ENCODE results near the gene A4GNT. TPM values are rescaled to one million over a fixed set of nuclear protein-coding genes. Genes with fewer than 3 reads are reported as not detected.
"Not testable (repeated sequence)": the region's sequence is repeated elsewhere in the genome, so short reads cannot be mapped to it uniquely, and the experiment has no call there.

The A4GNT gene
- total RNA-seq, 1 donor from 2014 or later = not detected

- Histone ChIP-seq H3K36me3 (peaks cover 26% of the 10 kb centered on the region), H3K27ac (no peak overlapping the region), H3K27me3 (no peaks in the 10 kb centered on the region), H3K9me3 (no peaks in the 10 kb centered on the region), H3K4me3 (no peak overlapping the region), H3K4me1 (no peaks in the 10 kb centered on the region)
- no peak for TF ChIP-seq CTCF (IDR thresholded peaks at IDR 0.05)
- ATAC-seq (no peak), DNase-seq (no peak)
- intact Hi-C loops (cut with DNase I) = no loop called here
Observed at GRCh38 chr3:138092023-138092422, 40.2 kb downstream of the A4GNT start.

DNA sequence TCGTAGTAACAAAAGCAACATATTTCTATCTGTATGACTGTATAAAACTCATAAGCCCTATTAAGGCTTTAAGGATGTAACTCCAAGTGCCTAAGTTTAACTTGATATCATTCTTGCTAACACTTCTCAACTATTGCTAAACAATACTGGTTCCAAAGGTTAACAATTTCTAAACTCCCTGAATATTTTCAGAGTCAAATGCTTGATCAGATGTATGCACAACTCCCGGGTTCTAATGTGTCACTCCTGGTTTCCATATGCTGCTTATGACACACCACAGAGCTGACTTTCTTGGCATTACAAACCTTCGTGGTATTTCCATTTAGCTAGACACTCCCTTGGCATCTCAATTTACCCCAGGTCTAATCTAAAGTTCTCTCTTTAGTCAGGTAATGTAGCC is 43.1 kb downstream of the A4GNT start:
- Histone ChIP-seq H3K9me3 (no peaks in the 10 kb centered on the region), H3K27me3 (no peaks in the 10 kb centered on the region), H3K36me3 (peaks cover 24% of the 10 kb centered on the region), H3K4me1 (no peaks in the 10 kb centered on the region), H3K27ac (no peak overlapping the region), H3K4me3 (no peak overlapping the region)
- no peak for ATAC-seq
- DNase-seq = no peak
- TF ChIP-seq CTCF (IDR thresholded peaks at IDR 0.05) = no peak
- intact Hi-C loops (cut with DNase I) = no loop called here

GRCh38 chr3:138085745-138086144 is 46.4 kb downstream of the A4GNT start:
- H3K4me3 ChIP-seq; H3K4me1 ChIP-seq; DNase-seq; H3K27ac ChIP-seq; H3K9me3 ChIP-seq; intact Hi-C loops (cut with DNase I); ATAC-seq; H3K27me3 ChIP-seq: not testable (repeated sequence)
- peaks cover 30% of the 10 kb centered on the region for H3K36me3 ChIP-seq

- TF ChIP-seq CTCF (IDR thresholded peaks at IDR 0.05) = no peak
- Histone ChIP-seq H3K27ac (no peak overlapping the region), H3K36me3 (peaks cover 30% of the 10 kb centered on the region), H3K27me3 (no peaks in the 10 kb centered on the region), H3K4me3 (no peak overlapping the region), H3K9me3 (no peaks in the 10 kb centered on the region), H3K4me1 (no peaks in the 10 kb centered on the region)
- intact Hi-C loops (cut with DNase I) = no loop called here
- ATAC-seq (no peak), DNase-seq (no peak)
Observed at GRCh38 chr3:138084196-138084595, 48.0 kb downstream of the A4GNT start.

GRCh38 chr3:138082992-138083386 is 49.2 kb downstream of the A4GNT start:
- Histone ChIP-seq H3K4me3 (no peak overlapping the region), H3K27me3 (no peaks in the 10 kb centered on the region), H3K9me3 (no peaks in the 10 kb centered on the region), H3K4me1 (no peaks in the 10 kb centered on the region), H3K36me3 (peaks cover 31% of the 10 kb centered on the region), H3K27ac (no peak overlapping the region)
- no peak for DNase-seq
- peak; percentile 9 for ATAC-seq
- no peak for TF ChIP-seq CTCF (IDR thresholded peaks at IDR 0.05)
- intact Hi-C loops (cut with DNase I) = no loop called here

DNA sequence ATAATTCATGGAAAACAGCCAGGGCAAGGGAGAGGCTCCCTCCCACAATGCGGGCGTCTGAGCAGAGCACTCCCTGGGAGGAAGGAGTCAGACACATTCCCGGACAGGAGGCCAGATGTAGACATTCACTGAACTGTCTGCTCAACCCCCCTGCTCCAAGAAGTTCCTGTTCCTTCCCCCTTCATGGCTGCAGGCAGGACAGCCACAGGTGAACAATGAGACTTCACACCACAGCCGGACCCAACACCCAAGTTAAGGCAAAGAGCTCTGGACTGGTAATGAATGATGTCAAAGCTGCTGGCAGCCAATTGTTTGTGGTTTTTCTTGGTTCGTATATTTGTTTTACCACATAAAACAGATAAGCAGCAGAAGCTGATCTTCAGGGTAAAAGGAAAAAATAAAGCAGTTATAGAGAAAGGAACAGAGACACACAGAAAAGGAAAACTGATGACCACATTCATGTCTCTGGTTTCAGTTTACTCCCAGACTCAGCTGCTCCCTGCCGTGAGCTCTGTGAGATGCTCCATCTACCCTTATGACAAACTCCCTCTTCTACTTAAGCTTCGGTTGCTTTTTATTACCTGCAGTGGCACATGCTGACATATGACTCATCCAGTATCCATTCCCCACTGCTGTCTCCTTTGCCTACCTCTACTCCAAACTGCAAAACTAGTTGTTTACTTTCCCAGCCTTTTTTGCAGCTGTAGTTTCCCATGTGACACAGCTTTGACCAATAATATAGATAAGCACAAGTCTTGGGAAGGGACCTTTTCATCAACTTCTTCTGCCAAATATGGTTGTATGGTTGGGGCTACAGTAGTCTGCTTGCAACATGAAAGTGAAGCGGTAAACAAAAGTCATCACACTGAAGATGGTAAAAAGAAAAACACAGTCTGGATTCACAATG is 49.9 kb downstream of the A4GNT start:
- H3K27me3 ChIP-seq = no peaks in the 10 kb centered on the region
- H3K4me3 ChIP-seq = no peak overlapping the region
- ATAC-seq = no peak
- intact Hi-C loops (cut with DNase I) = no loop called here
- no peak for DNase-seq
- peaks cover 27% of the 10 kb centered on the region for H3K36me3 ChIP-seq
- no peak for TF ChIP-seq CTCF (IDR thresholded peaks at IDR 0.05)
- H3K4me1 ChIP-seq = no peaks in the 10 kb centered on the region
- no peaks in the 10 kb centered on the region for H3K9me3 ChIP-seq
- no peak overlapping the region for H3K27ac ChIP-seq
